Measurements from ENCODE around the gene OR2AJ1. TPM values are rescaled to one million over a fixed set of nuclear protein-coding genes. Genes with fewer than 3 reads are reported as not detected.
"Not testable (repeated sequence)": the region's sequence is repeated elsewhere in the genome, so short reads cannot be mapped to it uniquely, and the experiment has no call there.

Gene OR2AJ1
- total RNA-seq, 1 donor from 2014 or later: not detected

- no peak for DNase-seq (ENCODE audit: low spot score in 2 of 2, unreplicated experiment in 2 of 2)
- H3K9me3 Mint-ChIP-seq: peaks cover 17% of the 10 kb centered on the region
- no peaks in the 10 kb centered on the region for H3K27me3 Mint-ChIP-seq (ENCODE audit: low read depth)
- no peak overlapping the region for H3K4me3 Mint-ChIP-seq
- H3K27ac Mint-ChIP-seq: no peak overlapping the region
- H3K36me3 Mint-ChIP-seq: no peaks in the 10 kb centered on the region
- H3K4me1 Mint-ChIP-seq: no peaks in the 10 kb centered on the region
- TF ChIP-seq CTCF (IDR thresholded peaks at IDR 0.05; ENCODE audit: unreplicated experiment): no peak
Observed at GRCh38 chr1:247935781-247936180, 11.1 kb downstream of the OR2AJ1 start.

GRCh38 chr1:247936415-247936814 lies 11.7 kb downstream of the OR2AJ1 start:
- no peak for DNase-seq (ENCODE audit: low spot score in 2 of 2, unreplicated experiment in 2 of 2)

GRCh38 chr1:247936965-247937734 lies 12.5 kb downstream of the OR2AJ1 start:
- not testable (repeated sequence) for H3K27me3 Mint-ChIP-seq (ENCODE audit: low read depth); H3K36me3 Mint-ChIP-seq; H3K27ac Mint-ChIP-seq; H3K4me1 Mint-ChIP-seq
- TF ChIP-seq CTCF (IDR thresholded peaks at IDR 0.05; ENCODE audit: unreplicated experiment): peak; percentile 76
- H3K9me3 Mint-ChIP-seq: peaks cover 24% of the 10 kb centered on the region
- peak; percentile 46 to 81 for DNase-seq (ENCODE audit: low spot score in 2 of 2, unreplicated experiment in 2 of 2)
- peak overlapping the region; percentile 64 for H3K4me3 Mint-ChIP-seq

More at GRCh38 chr1:247936415-247936814, 11.7 kb downstream of the OR2AJ1 start:
- no peak for TF ChIP-seq CTCF (IDR thresholded peaks at IDR 0.05; ENCODE audit: unreplicated experiment)
- no peaks in the 10 kb centered on the region for H3K36me3 Mint-ChIP-seq
- H3K4me3 Mint-ChIP-seq: no peak overlapping the region
- no peaks in the 10 kb centered on the region for H3K4me1 Mint-ChIP-seq
- no peaks in the 10 kb centered on the region for H3K27me3 Mint-ChIP-seq (ENCODE audit: low read depth)
- peaks cover 20% of the 10 kb centered on the region for H3K9me3 Mint-ChIP-seq
- H3K27ac Mint-ChIP-seq: no peak overlapping the region

- Mint-ChIP-seq H3K4me3 (no peak overlapping the region), H3K9me3 (peaks cover 51% of the 10 kb centered on the region), H3K36me3 (peaks cover 1% of the 10 kb centered on the region), H3K4me1 (no peaks in the 10 kb centered on the region), H3K27me3 (ENCODE audit: low read depth) (no peaks in the 10 kb centered on the region), H3K27ac (no peak overlapping the region)
- DNase-seq (ENCODE audit: low spot score in 2 of 2, unreplicated experiment in 2 of 2): no peak
- no peak for TF ChIP-seq CTCF (IDR thresholded peaks at IDR 0.05; ENCODE audit: unreplicated experiment)
Observed at GRCh38 chr1:247942624-247943023, 17.9 kb downstream of the OR2AJ1 start.

GRCh38 chr1:247948558-247948957 lies 23.9 kb downstream of the OR2AJ1 start, which contains the start of gene OR2L8:
Gene OR2L8 (plus strand): TSS chr1:247948858. CDS start chr1:247948858, 0 bp downstream.
- no peak for DNase-seq (ENCODE audit: low spot score in 2 of 2, unreplicated experiment in 2 of 2)
- TF ChIP-seq CTCF (IDR thresholded peaks at IDR 0.05; ENCODE audit: unreplicated experiment): no peak
- no peak within 1 kb of the TSS for H3K4me3 Mint-ChIP-seq
- H3K4me1 Mint-ChIP-seq: no peaks in the 10 kb centered on the region
- no peaks in the 10 kb centered on the region for H3K36me3 Mint-ChIP-seq
- peaks cover 75% of the 10 kb centered on the region for H3K9me3 Mint-ChIP-seq
- H3K27me3 Mint-ChIP-seq (ENCODE audit: low read depth): no peaks in the 10 kb centered on the region
- no peak within 1 kb of the TSS for H3K27ac Mint-ChIP-seq

Data from mesothelial cell of epicardium (in vitro differentiated cells).